NCI-H2029 (cell line): ENCODE data around the gene OR6C1.
"Not testable (repeated sequence)": the region's sequence is repeated elsewhere in the genome, so short reads cannot be mapped to it uniquely, and the experiment has no call there.

Experiments used
- DNase-seq: peaks from one replicate; lab custom pipeline; 2025; lab: John Stamatoyannopoulos, UW

Gene OR6C1

DNA sequence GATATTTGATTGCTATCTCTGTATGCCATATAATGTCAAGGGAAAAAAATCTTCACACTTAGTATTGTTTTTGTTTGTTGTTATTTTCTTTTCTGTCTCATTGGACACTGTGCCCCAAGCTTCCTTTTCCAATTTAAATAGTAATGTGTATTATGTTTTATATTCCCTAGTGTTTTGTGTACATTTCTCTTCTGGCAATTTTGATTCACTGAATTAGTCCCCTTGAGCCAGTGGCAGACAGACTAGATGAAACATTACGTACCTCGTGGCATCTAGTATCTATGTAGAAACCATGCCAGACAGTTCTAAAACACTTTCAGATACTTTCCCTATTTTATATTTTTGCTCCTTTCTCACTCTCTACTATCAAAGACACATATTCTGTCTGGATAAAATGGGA, at the start of gene OR6C1:
Gene OR6C1, plus strand, starts transcription at position 301 of the 400 bp plus-strand sequence. CDS start 6,257 bp downstream, outside the sequence.
- DNase-seq, result no peak

DNA sequence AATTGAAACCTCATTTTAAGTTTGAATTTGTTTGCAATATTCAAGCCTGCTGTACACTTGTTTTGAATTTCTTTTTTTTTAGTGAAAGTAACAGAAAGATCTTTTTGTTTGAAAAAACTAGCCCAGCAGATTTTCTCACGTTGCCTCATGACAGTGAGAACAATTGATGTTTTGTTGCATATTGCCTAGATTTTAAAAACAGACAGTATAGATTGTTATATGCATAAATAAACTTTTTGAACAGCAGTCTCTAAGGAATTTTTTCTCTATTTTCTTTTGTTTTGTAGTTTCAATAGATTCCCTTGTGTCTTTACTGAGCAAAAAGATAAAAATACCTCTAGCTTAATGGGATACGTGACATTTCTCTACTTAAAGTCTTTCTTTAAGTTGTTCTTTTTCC, 33.2 kb upstream of the OR6C1 start:
- no peak for DNase-seq

- no peak for DNase-seq
Observed at GRCh38 chr12:55289999-55290398, 24.1 kb upstream of the OR6C1 start.

DNA sequence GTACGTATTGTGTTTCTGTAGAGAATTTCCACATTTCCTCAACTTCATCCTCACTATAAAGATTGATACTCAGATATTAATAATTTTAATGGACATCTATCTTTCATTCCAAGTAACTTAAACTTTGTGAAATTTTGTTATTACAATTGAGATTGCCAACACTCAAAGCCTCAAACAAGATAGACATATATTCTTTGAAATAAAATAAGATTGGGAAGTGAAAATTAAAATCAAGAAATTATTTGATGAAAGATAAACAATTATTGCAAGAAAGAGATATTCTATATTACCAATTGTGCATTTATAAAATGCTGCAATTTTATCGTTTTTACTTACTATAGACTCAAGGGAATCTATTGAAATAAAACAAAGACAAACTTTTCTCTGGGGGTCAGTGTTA, 17.7 kb upstream of the OR6C1 start, which contains the start of gene OR6C6:
Gene OR6C6, minus strand, starts transcription at position 101 of the 400 bp plus-strand sequence. CDS start 1,337 bp downstream, outside the sequence.
- no peak for DNase-seq

DNA sequence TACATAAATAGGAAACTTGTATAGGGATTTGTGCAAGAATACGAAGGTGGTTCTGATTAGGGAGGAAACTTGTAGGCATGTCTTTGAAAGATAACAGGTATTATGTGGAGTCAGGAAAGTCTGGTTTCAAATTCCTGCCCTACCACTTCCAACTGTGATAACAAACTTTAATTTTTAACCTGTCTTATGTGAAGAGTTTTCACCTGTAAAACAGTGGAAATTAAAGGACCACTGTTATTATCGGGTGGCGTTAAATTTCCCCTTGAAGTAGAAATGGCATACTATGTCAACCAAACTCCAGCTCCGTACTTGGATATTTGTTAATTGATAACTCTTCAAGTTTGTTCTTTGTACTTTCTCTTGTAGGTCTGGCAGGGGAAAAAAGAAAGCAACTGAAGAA, 6.1 kb downstream of the OR6C1 start:
- no peak for DNase-seq

DNA sequence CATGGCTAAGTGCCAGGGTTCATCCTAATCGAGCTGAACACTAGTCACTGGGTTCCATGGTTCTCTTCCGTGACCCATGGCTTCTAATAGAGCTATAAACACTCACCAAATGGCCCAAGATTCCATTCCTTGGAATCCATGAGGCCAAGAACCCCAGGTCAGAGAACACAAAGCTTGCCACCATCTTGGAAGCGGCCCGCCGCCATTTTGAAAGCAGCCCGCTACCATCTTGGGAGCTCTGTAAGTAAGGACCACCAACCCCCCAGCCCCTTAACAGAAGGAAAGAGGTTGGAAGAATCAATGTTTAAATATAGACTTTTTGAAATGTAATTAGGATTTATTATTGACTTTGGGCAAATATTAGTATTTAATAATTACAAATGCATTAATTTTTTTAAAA, 11.7 kb downstream of the OR6C1 start:
- not testable (repeated sequence) for DNase-seq

DNA sequence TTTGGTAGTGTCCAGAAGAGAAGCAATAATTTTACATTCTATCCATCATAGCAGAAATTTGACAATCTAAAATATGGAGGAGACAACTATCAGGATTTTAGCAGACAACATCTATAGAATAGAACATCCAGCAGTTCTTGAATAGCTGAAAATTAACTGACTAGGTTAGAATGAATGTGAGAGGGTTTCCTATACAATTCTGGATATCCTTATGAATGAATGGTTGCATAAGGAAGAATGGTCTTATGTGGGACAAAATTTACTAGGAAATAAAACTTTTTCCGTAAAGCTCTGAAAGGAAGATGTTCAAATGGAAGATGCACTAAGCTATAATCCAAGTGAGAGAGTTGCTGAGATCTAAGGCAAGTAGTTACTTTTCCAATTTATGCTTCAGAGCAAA, 16.3 kb downstream of the OR6C1 start, which contains the start of gene OR6C3:
Gene OR6C3, plus strand, starts transcription at position 301 of the 400 bp plus-strand sequence. CDS start 955 bp downstream, outside the sequence.
- DNase-seq, result no peak

DNA sequence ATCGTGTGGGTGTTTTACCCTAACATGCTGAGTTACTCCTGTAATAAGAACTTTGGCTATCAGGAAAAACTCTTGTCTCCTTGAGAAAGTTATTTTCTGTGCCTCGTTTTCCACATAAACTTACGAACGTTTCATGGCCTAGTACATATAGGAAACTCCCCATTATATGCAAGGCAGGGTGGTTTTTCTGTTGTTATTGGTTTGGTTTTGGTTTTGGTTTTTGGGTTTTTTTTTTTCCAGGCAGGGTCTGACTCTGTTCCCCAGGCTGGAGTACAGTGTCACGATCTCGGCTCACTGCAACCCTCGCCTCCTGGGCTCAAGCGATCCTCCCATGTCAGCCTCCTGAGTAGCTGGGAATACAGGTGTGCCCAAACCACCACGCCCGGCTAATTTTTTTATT, 21.9 kb downstream of the OR6C1 start:
- no peak for DNase-seq

DNA sequence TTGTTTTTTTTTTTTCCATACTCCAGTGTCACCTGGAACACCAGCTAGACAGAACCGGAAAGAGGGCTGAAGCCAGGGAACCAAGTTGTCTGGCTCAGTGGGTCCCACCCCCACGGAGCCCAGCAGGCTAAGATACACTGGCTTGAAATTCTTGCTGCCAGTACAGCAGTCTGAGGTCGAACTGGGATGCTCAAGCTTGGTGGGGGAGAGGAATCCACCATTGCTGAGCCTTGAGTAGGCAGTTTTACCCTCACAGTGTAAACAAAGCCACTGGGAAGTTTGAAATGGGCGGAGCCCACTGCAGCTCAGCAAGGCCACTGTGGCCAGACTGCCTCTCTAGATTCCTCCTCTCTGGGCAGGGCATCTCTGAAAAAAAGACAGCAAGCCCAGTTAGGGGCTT, 41.2 kb downstream of the OR6C1 start:
- DNase-seq, result not testable (repeated sequence)

- no peak for DNase-seq
Observed at GRCh38 chr12:55362675-55363074, 48.5 kb downstream of the OR6C1 start, which contains the start of gene OR6C75. Gene OR6C75, plus strand, starts transcription at chr12:55362975. Its CDS starts 2,136 bp downstream, at chr12:55365111.

GRCh38 chr12:55365086-55365485, 50.9 kb downstream of the OR6C1 start:
- no peak for DNase-seq
